PC-9 (cell line): ENCODE measurements around the gene MPC1L. TPM values are rescaled to one million over a fixed set of nuclear protein-coding genes. Genes with fewer than 3 reads are reported as not detected.

ENCODE experiments used
- BruUV-seq: library from RNA; stranded (reverse); fragments of 400-500 nt; replicated peaks from 2 replicates; lab custom pipeline; 2021; lab: Mats Ljungman, UMichigan
- CTCF ChIA-PET: fragments of 300-600 bp; sonication (Branson Sonifier 250); formaldehyde crosslinking; loops from one replicate; lab custom pipeline; 2022; ENCODE audit warnings: antibody characterized with exemption; lab: Charles Lee
- POLR2A ChIA-PET: fragments of 300-600 bp; sonication (Branson Sonifier 250); formaldehyde crosslinking; loops from one replicate; lab custom pipeline; 2022; ENCODE audit warnings: antibody characterized with exemption; ENCODE audit not compliant: unreplicated experiment; lab: Charles Lee
- DNase-seq, 2 experiments: peaks; one replicate each; pipeline versions ENCODE4 v3.0.0 to v3.0.0-alpha.2; 2015 to 2022; ENCODE audit warnings: mixed read lengths in 1 of 2
- H2AFZ ChIP-seq: fragments of 200-600 bp; sonication (generic); 2 replicates; pipeline ENCODE4 v1.8.1; 2017; ENCODE audit warnings: antibody characterized with exemption
- H3F3A ChIP-seq: fragments of 200-600 bp; sonication (generic); 2 replicates; pipeline ENCODE4 v1.8.1; 2017; ENCODE audit warnings: antibody characterized with exemption, mild to moderate bottlenecking, low read depth; ENCODE audit not compliant: insufficient read depth
- H3K27ac ChIP-seq: fragments of 200-600 bp; sonication (generic); 2 replicates; pipeline ENCODE4 v1.6.1; 2016; ENCODE audit warnings: mixed run types
- H3K27me3 ChIP-seq: fragments of 200-600 bp; sonication (generic); 2 replicates; pipeline ENCODE4 v1.6.1; 2016; ENCODE audit warnings: low read depth, mixed run types; ENCODE audit not compliant: insufficient read depth
- H3K36me3 ChIP-seq: fragments of 200-600 bp; sonication (generic); 2 replicates; pipeline ENCODE4 v1.6.1; 2016; ENCODE audit warnings: low read depth, mixed run types
- H3K4me1 ChIP-seq: fragments of 200-600 bp; sonication (generic); replicated peaks from 2 replicates; pipeline ENCODE4 v1.6.1; 2016; ENCODE audit warnings: mixed run types; ENCODE audit not compliant: insufficient read depth
- H3K4me2 ChIP-seq: fragments of 200-600 bp; sonication (generic); 2 replicates; pipeline ENCODE4 v1.6.1; 2017; ENCODE audit warnings: mixed run types
- H3K4me3 ChIP-seq: fragments of 200-600 bp; sonication (generic); 2 replicates; pipeline ENCODE4 v1.6.1; 2016; ENCODE audit warnings: mixed run types
- H3K79me2 ChIP-seq: fragments of 200-600 bp; sonication (generic); 2 replicates; pipeline ENCODE4 v1.6.1; 2017; ENCODE audit warnings: low read depth, mixed run types
- H3K9me2 ChIP-seq: fragments of 200-600 bp; sonication (generic); 2 replicates; pipeline ENCODE4 v1.8.1; 2017; ENCODE audit warnings: mild to moderate bottlenecking; ENCODE audit not compliant: insufficient read depth
- H3K9me3 ChIP-seq: fragments of 200-600 bp; sonication (generic); 2 replicates; pipeline ENCODE4 v1.8.1; 2016; ENCODE audit warnings: low read depth; ENCODE audit not compliant: insufficient read depth
- H4K20me1 ChIP-seq: fragments of 200-600 bp; sonication (generic); 2 replicates; pipeline ENCODE4 v1.8.1; 2017; ENCODE audit not compliant: insufficient read depth
- EZH2 ChIP-seq: fragments of 200-600 bp; sonication (generic); IDR thresholded peaks from 2 replicates; pipeline ENCODE4 v1.8.0; 2017; ENCODE audit warnings: antibody characterized with exemption, low read depth
- intact Hi-C: fragments of 100-400 bp; cut with micrococcal nuclease; formaldehyde crosslinking; loops from one replicate; pipeline ENCODE4 v1.10.0; 2022; ENCODE audit not compliant: unreplicated experiment
- total RNA-seq: library from RNA; stranded (reverse); gene quantifications from 2 replicates; pipeline ENCODE4 v1.2.3, GENCODE V29; 2021
- TF ChIP-seq, protein P1 (sequence below): fragments of 200-600 bp; sonication (generic); conservative IDR thresholded peaks from 2 replicates; pipeline ENCODE4 v1.6.1; 2017; ENCODE audit warnings: mixed run types, antibody characterized with exemption, mild to moderate bottlenecking, moderate library complexity

Gene MPC1L
- total RNA-seq, 1 experiment from 2014 or later = not detected

DNA sequence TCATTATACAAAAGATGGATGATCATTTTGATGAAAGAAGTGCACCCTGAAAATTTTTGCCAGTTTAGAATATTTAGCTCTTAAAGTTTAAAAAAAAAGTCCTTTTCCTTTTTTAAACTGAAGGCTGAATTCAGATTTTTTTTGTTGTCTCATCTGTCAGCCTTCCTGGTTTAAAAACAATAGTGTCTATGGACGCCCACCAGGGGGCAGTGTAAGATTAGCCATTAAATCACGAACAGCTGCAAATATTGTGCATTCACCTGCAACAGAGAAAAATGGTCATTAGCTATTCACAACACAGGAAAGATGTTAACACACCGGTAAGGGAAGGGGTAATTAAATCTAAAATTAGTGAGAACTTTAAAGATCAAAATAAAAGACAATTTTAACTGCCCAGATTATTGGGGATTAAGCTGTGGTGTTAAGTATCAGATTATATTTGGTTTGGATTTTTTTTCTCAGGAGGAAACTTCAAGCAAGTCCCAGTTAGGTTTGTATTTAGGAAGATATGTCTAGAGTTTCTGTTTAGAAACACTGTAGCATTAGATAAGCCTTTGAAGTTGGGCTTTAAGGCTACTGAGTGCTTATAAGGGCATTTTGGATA lies 28.5 kb downstream of the MPC1L start:
- no peak overlapping the region for H2AFZ ChIP-seq
- POLR2A ChIA-PET = interaction anchor here (0.6 to 0.7 kb wide), 2 partner anchors 210 to 507 kb away, joined by 3 to 10 read pairs; no protein-coding TSS in a partner anchor
- H3K9me2 ChIP-seq = no peaks in the 10 kb centered on the region
- no peak overlapping the region for H3K4me3 ChIP-seq
- no TSS peak for BruUV-seq
- TF ChIP-seq, protein P1, sequence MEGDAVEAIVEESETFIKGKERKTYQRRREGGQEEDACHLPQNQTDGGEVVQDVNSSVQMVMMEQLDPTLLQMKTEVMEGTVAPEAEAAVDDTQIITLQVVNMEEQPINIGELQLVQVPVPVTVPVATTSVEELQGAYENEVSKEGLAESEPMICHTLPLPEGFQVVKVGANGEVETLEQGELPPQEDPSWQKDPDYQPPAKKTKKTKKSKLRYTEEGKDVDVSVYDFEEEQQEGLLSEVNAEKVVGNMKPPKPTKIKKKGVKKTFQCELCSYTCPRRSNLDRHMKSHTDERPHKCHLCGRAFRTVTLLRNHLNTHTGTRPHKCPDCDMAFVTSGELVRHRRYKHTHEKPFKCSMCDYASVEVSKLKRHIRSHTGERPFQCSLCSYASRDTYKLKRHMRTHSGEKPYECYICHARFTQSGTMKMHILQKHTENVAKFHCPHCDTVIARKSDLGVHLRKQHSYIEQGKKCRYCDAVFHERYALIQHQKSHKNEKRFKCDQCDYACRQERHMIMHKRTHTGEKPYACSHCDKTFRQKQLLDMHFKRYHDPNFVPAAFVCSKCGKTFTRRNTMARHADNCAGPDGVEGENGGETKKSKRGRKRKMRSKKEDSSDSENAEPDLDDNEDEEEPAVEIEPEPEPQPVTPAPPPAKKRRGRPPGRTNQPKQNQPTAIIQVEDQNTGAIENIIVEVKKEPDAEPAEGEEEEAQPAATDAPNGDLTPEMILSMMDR = peak; percentile 65
- TF ChIP-seq EZH2 = no peak
- no peaks in the 10 kb centered on the region for H3K9me3 ChIP-seq
- H3K27me3 ChIP-seq = no peaks in the 10 kb centered on the region
- CTCF ChIA-PET = interaction anchor here (0.5 to 0.7 kb wide), 4 partner anchors 142 to 678 kb away, joined by 3 to 16 read pairs (median 4); no protein-coding TSS in a partner anchor
- H3K27ac ChIP-seq = no peak overlapping the region
- DNase-seq = peak in 1 of 2 experiments; percentile 31
- no peaks in the 10 kb centered on the region for H3F3A ChIP-seq
- H3K79me2 ChIP-seq = no peaks in the 10 kb centered on the region
- no peaks in the 10 kb centered on the region for H3K36me3 ChIP-seq
- intact Hi-C loops = loop anchor here (5.0 kb wide), 1 partner anchor 141 kb away; no protein-coding TSS in a partner anchor
- no peaks in the 10 kb centered on the region for H4K20me1 ChIP-seq
- no peaks in the 10 kb centered on the region for H3K4me1 ChIP-seq
- H3K4me2 ChIP-seq = no peak overlapping the region

DNA sequence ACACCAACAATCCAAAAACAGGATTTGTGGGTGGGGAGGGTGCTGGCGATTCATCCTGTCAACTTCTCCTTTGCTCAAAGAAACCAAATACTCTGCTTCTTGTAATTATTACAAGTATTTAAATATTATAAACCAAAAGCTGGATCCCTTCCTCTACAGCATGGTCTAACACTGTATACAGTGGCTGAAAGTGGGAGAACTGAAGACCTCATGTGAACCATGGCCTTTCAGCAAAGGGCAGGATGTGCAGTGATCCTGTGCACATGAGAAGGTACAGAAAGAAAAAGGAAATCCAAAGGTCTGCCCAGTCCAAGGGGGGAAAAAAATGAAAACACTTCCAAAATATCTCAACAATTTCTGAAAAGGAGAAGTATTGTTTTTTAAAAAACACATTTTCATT lies 29.4 kb downstream of the MPC1L start:
- intact Hi-C loops = loop anchor here (5.0 kb wide), 1 partner anchor 140 kb away; no protein-coding TSS in a partner anchor
- Histone ChIP-seq H3K36me3 (no peaks in the 10 kb centered on the region), H3K9me2 (no peaks in the 10 kb centered on the region), H2AFZ (no peak overlapping the region), H3K4me1 (no peaks in the 10 kb centered on the region), H3K27ac (no peak overlapping the region), H3K9me3 (no peaks in the 10 kb centered on the region), H3K79me2 (no peaks in the 10 kb centered on the region), H3K27me3 (no peaks in the 10 kb centered on the region), H3K4me3 (no peak overlapping the region), H3F3A (no peaks in the 10 kb centered on the region), H4K20me1 (no peaks in the 10 kb centered on the region), H3K4me2 (no peak overlapping the region)
- BruUV-seq = no TSS peak
- ChIA-PET POLR2A (no interaction called here), CTCF (no interaction called here)
- TF ChIP-seq, protein P1 = no peak
- TF ChIP-seq EZH2 = no peak
- DNase-seq = no peak

DNA sequence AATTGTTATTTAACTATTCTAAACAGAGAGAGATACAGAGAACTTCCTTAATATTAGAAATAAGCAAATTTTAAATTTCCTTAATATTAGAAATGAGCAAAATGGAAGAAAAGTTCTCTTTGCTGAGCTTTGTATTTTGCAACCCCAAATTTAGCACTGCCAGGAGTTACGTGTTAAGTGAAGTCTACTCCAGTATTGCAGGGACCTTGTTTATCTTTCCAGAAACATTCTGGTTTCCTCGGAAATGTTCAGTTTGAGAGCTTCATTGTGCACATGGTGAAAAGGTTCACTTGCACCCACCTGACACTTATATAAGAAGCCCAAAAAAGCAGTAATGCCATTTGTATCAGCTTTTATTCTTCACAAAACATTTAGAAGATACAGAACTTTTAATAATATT lies 30.3 kb downstream of the MPC1L start:
- BruUV-seq = no TSS peak
- Histone ChIP-seq H3K4me1 (no peaks in the 10 kb centered on the region), H3K9me3 (no peaks in the 10 kb centered on the region), H3K27me3 (no peaks in the 10 kb centered on the region), H3K4me2 (no peak overlapping the region), H3K36me3 (no peaks in the 10 kb centered on the region), H2AFZ (no peak overlapping the region), H3K4me3 (no peak overlapping the region), H4K20me1 (no peaks in the 10 kb centered on the region), H3K9me2 (no peaks in the 10 kb centered on the region), H3F3A (no peaks in the 10 kb centered on the region), H3K79me2 (no peaks in the 10 kb centered on the region), H3K27ac (no peak overlapping the region)
- intact Hi-C loops = loop anchor here (5.0 kb wide), 1 partner anchor 139 kb away; no protein-coding TSS in a partner anchor
- ChIA-PET POLR2A (no interaction called here), CTCF (no interaction called here)
- no peak for DNase-seq
- TF ChIP-seq EZH2 = no peak
- TF ChIP-seq, protein P1 = no peak
